ENCODE data around the gene NPC1.

DNA sequence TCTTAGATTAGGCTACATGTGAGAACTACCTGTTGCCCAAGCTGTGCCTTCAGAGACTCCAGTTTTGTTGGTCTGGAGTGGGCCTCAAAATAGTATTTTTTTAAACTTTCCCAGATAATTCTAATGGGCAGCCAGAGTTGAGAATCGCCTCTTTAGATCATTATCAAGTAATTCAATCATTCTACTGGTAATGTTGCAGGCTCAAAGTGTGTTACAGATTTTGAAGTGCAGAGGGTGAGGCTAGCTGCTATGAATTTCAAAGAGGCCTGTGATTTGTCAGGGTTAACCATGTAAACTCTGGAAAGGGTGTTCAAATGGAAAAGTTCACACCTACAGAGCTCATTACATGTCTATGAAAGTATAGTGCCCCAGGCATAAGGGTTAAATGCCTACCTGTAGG lies 46.3 kb upstream of the NPC1 start:
- TF ChIP-seq, protein P1, sequence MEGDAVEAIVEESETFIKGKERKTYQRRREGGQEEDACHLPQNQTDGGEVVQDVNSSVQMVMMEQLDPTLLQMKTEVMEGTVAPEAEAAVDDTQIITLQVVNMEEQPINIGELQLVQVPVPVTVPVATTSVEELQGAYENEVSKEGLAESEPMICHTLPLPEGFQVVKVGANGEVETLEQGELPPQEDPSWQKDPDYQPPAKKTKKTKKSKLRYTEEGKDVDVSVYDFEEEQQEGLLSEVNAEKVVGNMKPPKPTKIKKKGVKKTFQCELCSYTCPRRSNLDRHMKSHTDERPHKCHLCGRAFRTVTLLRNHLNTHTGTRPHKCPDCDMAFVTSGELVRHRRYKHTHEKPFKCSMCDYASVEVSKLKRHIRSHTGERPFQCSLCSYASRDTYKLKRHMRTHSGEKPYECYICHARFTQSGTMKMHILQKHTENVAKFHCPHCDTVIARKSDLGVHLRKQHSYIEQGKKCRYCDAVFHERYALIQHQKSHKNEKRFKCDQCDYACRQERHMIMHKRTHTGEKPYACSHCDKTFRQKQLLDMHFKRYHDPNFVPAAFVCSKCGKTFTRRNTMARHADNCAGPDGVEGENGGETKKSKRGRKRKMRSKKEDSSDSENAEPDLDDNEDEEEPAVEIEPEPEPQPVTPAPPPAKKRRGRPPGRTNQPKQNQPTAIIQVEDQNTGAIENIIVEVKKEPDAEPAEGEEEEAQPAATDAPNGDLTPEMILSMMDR (conservative IDR thresholded peaks at IDR 0.05 in 1 of 2, IDR thresholded peaks at IDR 0.05 in 1 of 2; ENCODE audit: low read depth in 1 of 2, low read length in 2 of 2), result no peak
- TF ChIP-seq EZH2 (IDR thresholded peaks at IDR 0.05; ENCODE audit: low read length, missing control alignments), result no peak

Measured in fibroblast of lung (primary cell).